Body of pancreas (tissue), 4 donors: Measurements from ENCODE around the gene C16orf95. TPM values are rescaled to one million over a fixed set of nuclear protein-coding genes. Genes with fewer than 3 reads are reported as not detected.

Experiments used
- ATAC-seq: fragments of 150-250 bp; one replicate; pipeline ENCODE4 v1.9.1; 2016
- DNase-seq, 4 donors: peaks; one replicate each; pipeline ENCODE4 v3.0.0-alpha.2; 2019
- H3K27ac ChIP-seq, 4 donors: fragments of 200-600 bp; sonication (generic); 1 replicate in 3 of 4; 2 replicates in 1 of 4; pipeline versions ENCODE4 v1.5.1 to v1.6.1; 2016 to 2019; ENCODE audit warnings: mild to moderate bottlenecking in 1 of 4, mixed read lengths in 1 of 4, moderate library complexity in 1 of 4
- H3K27me3 ChIP-seq, 2 donors: fragments of 200-600 bp; sonication (generic); one replicate each; pipeline ENCODE4 v1.6.0; 2016; ENCODE audit warnings: mild to moderate bottlenecking in 1 of 2
- H3K36me3 ChIP-seq, 2 donors: fragments of 200-600 bp; sonication (generic); replicated peaks in 1 of 2; 2 replicates each; pipeline ENCODE4 v1.5.1; 2016; ENCODE audit warnings: low read depth in 2 of 2; ENCODE audit not compliant: insufficient read depth in 1 of 2
- H3K4me1 ChIP-seq: fragments of 200-600 bp; sonication (generic); one replicate; pipeline ENCODE4 v1.6.0; 2016
- H3K4me3 ChIP-seq, 2 donors: fragments of 200-600 bp; sonication (generic); 1 replicate in 1 of 2; 2 replicates in 1 of 2; pipeline ENCODE4 v1.5.1; 2016 to 2019
- H3K9me3 ChIP-seq, 3 donors: fragments of 200-600 bp; sonication (generic); 1 replicate in 2 of 3; 2 replicates in 1 of 3; pipeline ENCODE4 v1.5.1; 2016
- CTCF ChIP-seq, 7 experiments: fragments of 450-650 bp in 4 of 7; fragments of 200-600 bp in 3 of 7; sonication (generic) in 3 of 7; IDR thresholded peaks; one replicate each; pipeline ENCODE4 v1.5.1; 2016 to 2019; ENCODE audit warnings: antibody characterized with exemption in 7 of 7
- POLR2A ChIP-seq, 3 donors: fragments of 450-650 bp; IDR thresholded peaks; one replicate each; pipeline ENCODE4 v1.6.1; 2016; ENCODE audit warnings: antibody characterized with exemption in 3 of 3, mild to moderate bottlenecking in 2 of 3
- WGBS, 2 donors: methylation state at CpG; one replicate each; pipeline ENCODE4 v1.1.5; 2017; 5-methylcytosine and 5-hydroxymethylcytosine counted together
- intact Hi-C: fragments of 100-400 bp; cut with DNase I; formaldehyde crosslinking; loops from one replicate; pipeline ENCODE4 v1.15.1; 2023
- total RNA-seq, 2 donors: library from RNA; depleted of rRNA; stranded (reverse); fragments of >200 nt; gene quantifications; one replicate each; pipeline ENCODE4 v1.1.0, GENCODE V29; 2016

The C16orf95 gene
- total RNA-seq, 2 donors from 2014 or later: 1.3 to 2.0 TPM

- WGBS, 2 donors: 92 to 97% methylated on average over 7 of the region's 7 CpGs
- ATAC-seq (no peak), DNase-seq (no peak)
- H3K36me3 ChIP-seq: peaks cover 0 to 13% of the 10 kb centered on the region in 2 donors
- no peak overlapping the region for H3K27ac ChIP-seq
- H3K4me3 ChIP-seq: no peak overlapping the region
- no peaks in the 10 kb centered on the region for H3K27me3 ChIP-seq
- TF ChIP-seq POLR2A (IDR thresholded peaks at IDR 0.05) (no peak), CTCF (IDR thresholded peaks at IDR 0.05) (no peak)
- intact Hi-C loops: no loop called here
- no peaks in the 10 kb centered on the region for H3K9me3 ChIP-seq
- peaks cover 9% of the 10 kb centered on the region for H3K4me1 ChIP-seq
Observed at GRCh38 chr16:87359121-87359520, 41.9 kb upstream of the C16orf95 start.

GRCh38 chr16:87358696-87359095, 41.5 kb upstream of the C16orf95 start:
- 78 to 90% methylated on average over 5 to 9 of the region's 9 CpGs for WGBS, 2 donors
- no peak for ATAC-seq
- no peaks in the 10 kb centered on the region for H3K27me3 ChIP-seq
- no peak overlapping the region for H3K4me3 ChIP-seq
- TF ChIP-seq CTCF (IDR thresholded peaks at IDR 0.05) (no peak), POLR2A (IDR thresholded peaks at IDR 0.05) (no peak)
- H3K36me3 ChIP-seq: peaks cover 0 to 13% of the 10 kb centered on the region in 2 donors
- peak in 2 of 4 donors; percentile 30 to 36 for DNase-seq
- H3K4me1 ChIP-seq: peaks cover 5% of the 10 kb centered on the region
- intact Hi-C loops: no loop called here
- no peak overlapping the region for H3K27ac ChIP-seq
- H3K9me3 ChIP-seq: no peaks in the 10 kb centered on the region

GRCh38 chr16:87358250-87358649, 41.1 kb upstream of the C16orf95 start:
- Histone ChIP-seq H3K4me3 (no peak overlapping the region), H3K27me3 (no peaks in the 10 kb centered on the region), H3K9me3 (no peaks in the 10 kb centered on the region), H3K27ac (no peak overlapping the region), H3K36me3 (peaks cover 0 to 13% of the 10 kb centered on the region in 2 donors), H3K4me1 (peaks cover under 1% of the 10 kb centered on the region)
- ATAC-seq (no peak), DNase-seq (no peak)
- intact Hi-C loops: no loop called here
- TF ChIP-seq CTCF (IDR thresholded peaks at IDR 0.05) (no peak), POLR2A (IDR thresholded peaks at IDR 0.05) (no peak)
- 91 to 93% methylated on average over 17 of the region's 17 CpGs for WGBS, 2 donors

GRCh38 chr16:87356491-87356853, 39.3 kb upstream of the C16orf95 start:
- TF ChIP-seq CTCF (IDR thresholded peaks at IDR 0.05) (no peak), POLR2A (IDR thresholded peaks at IDR 0.05) (no peak)
- peaks cover 0 to 13% of the 10 kb centered on the region in 2 donors for H3K36me3 ChIP-seq
- ATAC-seq (no peak), DNase-seq (no peak)
- H3K9me3 ChIP-seq: no peaks in the 10 kb centered on the region
- H3K27ac ChIP-seq: no peak overlapping the region
- WGBS, 2 donors: 93 to 95% methylated on average over 8 of the region's 8 CpGs
- H3K4me1 ChIP-seq: no peaks in the 10 kb centered on the region
- intact Hi-C loops: no loop called here
- H3K4me3 ChIP-seq: no peak overlapping the region
- H3K27me3 ChIP-seq: no peaks in the 10 kb centered on the region

GRCh38 chr16:87353613-87354012, 36.4 kb upstream of the C16orf95 start:
- H3K4me1 ChIP-seq: no peaks in the 10 kb centered on the region
- H3K36me3 ChIP-seq: peaks cover 0 to 7% of the 10 kb centered on the region in 2 donors
- no peak overlapping the region for H3K4me3 ChIP-seq
- H3K27ac ChIP-seq: no peak overlapping the region
- no peaks in the 10 kb centered on the region for H3K9me3 ChIP-seq
- ATAC-seq (no peak), DNase-seq (no peak)
- intact Hi-C loops: no loop called here
- H3K27me3 ChIP-seq: no peaks in the 10 kb centered on the region
- TF ChIP-seq CTCF (IDR thresholded peaks at IDR 0.05) (no peak), POLR2A (IDR thresholded peaks at IDR 0.05) (no peak)
- 93 to 95% methylated on average over 17 of the region's 17 CpGs for WGBS, 2 donors
